Esophagus squamous epithelium (tissue), 4 donors: ENCODE results near the gene FRG1.
"Not testable (repeated sequence)": the region's sequence is repeated elsewhere in the genome, so short reads cannot be mapped to it uniquely, and the experiment has no call there.

Source experiments
- CTCF ChIP-seq, 6 experiments: fragments of 450-650 bp in 4 of 6; fragments of 200-600 bp in 2 of 6; sonication (generic) in 2 of 6; IDR thresholded peaks; one replicate each; pipeline ENCODE4 v1.5.1; 2016 to 2019; ENCODE audit warnings: antibody characterized with exemption in 6 of 6, mild to moderate bottlenecking in 4 of 6, moderate library complexity in 4 of 6
- POLR2A ChIP-seq, 4 donors: fragments of 450-650 bp; IDR thresholded peaks; one replicate each; pipeline ENCODE4 v1.6.1; 2017; ENCODE audit warnings: antibody characterized with exemption in 4 of 4, mild to moderate bottlenecking in 4 of 4, moderate library complexity in 3 of 4

GRCh38 chr4:189946906-189947305 is 6.2 kb downstream of the FRG1 start:
- TF ChIP-seq CTCF, POLR2A (IDR thresholded peaks at IDR 0.05): not testable (repeated sequence)
